Measurements from ENCODE around the gene TP53TG3D.
"Not testable (repeated sequence)": the region's sequence is repeated elsewhere in the genome, so short reads cannot be mapped to it uniquely, and the experiment has no call there.

- not testable (repeated sequence) for TF ChIP-seq CTCF, POLR2A (IDR thresholded peaks at IDR 0.05)
Measured at GRCh38 chr16:32283917-32284495, 30.9 kb downstream of the TP53TG3D start.

All from uterus (tissue), 2 donors.